Right lobe of liver (tissue), 4 donors: ENCODE results near the gene MET.

Experiments
- CTCF ChIP-seq, 4 donors: fragments of 200-600 bp in 3 of 4; fragments of 450-650 bp in 1 of 4; IDR thresholded peaks; one replicate each; pipeline versions ENCODE4 v1.5.1 to v1.8.0; 2016 to 2022; ENCODE audit warnings: antibody characterized with exemption in 4 of 4, mild to moderate bottlenecking in 2 of 4
- POLR2A ChIP-seq: fragments of 450-650 bp; IDR thresholded peaks from one replicate; pipeline ENCODE4 v1.6.1; 2017; ENCODE audit warnings: antibody characterized with exemption, mild to moderate bottlenecking
- donor health status: DM: no; HTN: no; CAD: no.
- donor health status: DM: no; HTN: no; CAD: no.
- donor health status: DM: no; HTN: yes; CAD: no.

- TF ChIP-seq POLR2A = no peak
- no peak for TF ChIP-seq CTCF (IDR thresholded peaks at IDR 0.05)
Measured at GRCh38 chr7:116633131-116633988, 38.6 kb upstream of the MET start.
